HG02678 (cell line): Measurements from ENCODE around the gene SEMA3D.

ENCODE experiments used
- ATAC-seq: cut with Tn5 transposase; IDR thresholded peaks from one replicate; pipeline ENCODE4 v1.9.1; 2021; ENCODE audit warnings: mild to moderate bottlenecking, moderate library complexity; ENCODE audit not compliant: unreplicated experiment

The SEMA3D gene

GRCh38 chr7:85130702-85131101 is 56.2 kb downstream of the SEMA3D start:
- ATAC-seq: no peak

GRCh38 chr7:85126383-85126782 is 60.5 kb downstream of the SEMA3D start:
- ATAC-seq: no peak

- no peak for ATAC-seq
These were observed 61.2 kb downstream of the SEMA3D start for GRCh38 chr7:85125651-85126131.

GRCh38 chr7:85125176-85125575 is 61.7 kb downstream of the SEMA3D start:
- no peak for ATAC-seq

- no peak for ATAC-seq
These were observed 66.9 kb downstream of the SEMA3D start for GRCh38 chr7:85119934-85120333.

GRCh38 chr7:85115862-85116261 is 71.0 kb downstream of the SEMA3D start:
- no peak for ATAC-seq

- no peak for ATAC-seq
These were observed 71.8 kb downstream of the SEMA3D start for GRCh38 chr7:85115006-85115405.

- ATAC-seq: no peak
These were observed 72.5 kb downstream of the SEMA3D start for GRCh38 chr7:85114342-85114741.

- no peak for ATAC-seq
These were observed 75.1 kb downstream of the SEMA3D start for GRCh38 chr7:85111761-85112160.

GRCh38 chr7:85106719-85107118 is 80.1 kb downstream of the SEMA3D start:
- no peak for ATAC-seq

- no peak for ATAC-seq
These were observed 82.2 kb downstream of the SEMA3D start for GRCh38 chr7:85104432-85105205.

GRCh38 chr7:85103962-85104361 is 82.9 kb downstream of the SEMA3D start:
- ATAC-seq: no peak

- no peak for ATAC-seq
These were observed 83.5 kb downstream of the SEMA3D start for GRCh38 chr7:85103357-85103756.

- ATAC-seq: no peak
These were observed 84.0 kb downstream of the SEMA3D start for GRCh38 chr7:85102813-85103350.

GRCh38 chr7:85101347-85101746 is 85.5 kb downstream of the SEMA3D start:
- no peak for ATAC-seq

GRCh38 chr7:85097844-85098243 is 89.0 kb downstream of the SEMA3D start:
- no peak for ATAC-seq

GRCh38 chr7:85095806-85096205 is 91.0 kb downstream of the SEMA3D start:
- no peak for ATAC-seq

GRCh38 chr7:85095366-85095765 is 91.5 kb downstream of the SEMA3D start:
- ATAC-seq: no peak

GRCh38 chr7:85094046-85094725 is 92.7 kb downstream of the SEMA3D start:
- no peak for ATAC-seq

GRCh38 chr7:85091565-85091928 is 95.3 kb downstream of the SEMA3D start:
- ATAC-seq: no peak

- ATAC-seq: no peak
These were observed 95.8 kb downstream of the SEMA3D start for GRCh38 chr7:85090919-85091564.

GRCh38 chr7:85090143-85090542 is 96.7 kb downstream of the SEMA3D start:
- no peak for ATAC-seq
